ENCODE data around the gene LRFN2.

The LRFN2 gene

DNA sequence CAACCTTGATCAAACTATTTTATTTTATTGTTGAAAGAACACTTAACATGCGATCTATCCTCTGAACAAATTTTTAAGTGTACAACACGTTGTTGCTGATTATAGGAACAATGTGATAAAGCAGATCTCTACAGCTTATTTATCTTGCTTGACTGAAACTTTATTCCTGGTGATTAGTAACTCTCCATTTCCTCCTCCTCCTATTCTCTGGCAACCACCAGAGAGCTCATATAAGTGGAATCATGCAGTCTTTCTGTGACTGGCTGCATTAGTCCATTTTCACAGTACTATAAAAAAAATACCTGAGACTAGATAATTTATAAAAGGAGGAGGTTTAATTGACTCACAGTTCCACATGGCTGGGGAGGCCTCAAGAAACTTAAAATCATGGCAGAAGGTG lies 218.1 kb downstream of the LRFN2 start:
- TF ChIP-seq CTCF (IDR thresholded peaks at IDR 0.05; ENCODE audit: borderline replicate concordance, insufficient read depth, low read depth, low read length), result no peak
- H3K4me3 ChIP-seq (ENCODE audit: low read depth, low read length), result no peak overlapping the region

GRCh38 chr6:40362859-40363258 lies 224.3 kb downstream of the LRFN2 start:
- H3K4me3 ChIP-seq (ENCODE audit: low read depth, low read length), result no peak overlapping the region
- TF ChIP-seq CTCF (IDR thresholded peaks at IDR 0.05; ENCODE audit: borderline replicate concordance, insufficient read depth, low read depth, low read length), result no peak

DNA sequence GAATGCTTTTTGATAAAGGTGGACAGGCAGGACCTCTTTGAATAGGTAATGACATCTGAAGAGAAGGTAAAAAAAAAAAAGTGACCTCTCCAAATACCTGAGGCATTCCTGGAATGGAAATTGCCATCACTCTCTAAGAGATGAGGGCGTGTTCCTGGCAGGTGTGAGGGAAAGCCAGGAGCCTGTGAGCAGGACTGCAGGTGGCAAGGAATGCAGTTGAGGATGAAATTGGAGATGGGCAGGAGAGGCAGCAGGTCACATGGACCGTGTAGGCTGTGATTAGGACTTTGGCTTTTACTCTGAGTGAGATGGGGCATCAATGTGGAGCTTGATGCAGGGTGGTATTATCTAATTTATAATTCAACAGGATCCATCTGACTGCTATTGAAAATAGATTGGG lies 227.4 kb downstream of the LRFN2 start:
- H3K4me3 ChIP-seq (ENCODE audit: low read depth, low read length), result no peak overlapping the region
- TF ChIP-seq CTCF (IDR thresholded peaks at IDR 0.05; ENCODE audit: borderline replicate concordance, insufficient read depth, low read depth, low read length), result no peak

GRCh38 chr6:40358473-40359460 lies 228.4 kb downstream of the LRFN2 start:
- H3K4me3 ChIP-seq (ENCODE audit: low read depth, low read length), result no peak overlapping the region
- no peak for TF ChIP-seq CTCF (IDR thresholded peaks at IDR 0.05; ENCODE audit: borderline replicate concordance, insufficient read depth, low read depth, low read length)

- no peak for TF ChIP-seq CTCF (IDR thresholded peaks at IDR 0.05; ENCODE audit: borderline replicate concordance, insufficient read depth, low read depth, low read length)
- no peak overlapping the region for H3K4me3 ChIP-seq (ENCODE audit: low read depth, low read length)
Observed at GRCh38 chr6:40356242-40356910, 230.8 kb downstream of the LRFN2 start.

DNA sequence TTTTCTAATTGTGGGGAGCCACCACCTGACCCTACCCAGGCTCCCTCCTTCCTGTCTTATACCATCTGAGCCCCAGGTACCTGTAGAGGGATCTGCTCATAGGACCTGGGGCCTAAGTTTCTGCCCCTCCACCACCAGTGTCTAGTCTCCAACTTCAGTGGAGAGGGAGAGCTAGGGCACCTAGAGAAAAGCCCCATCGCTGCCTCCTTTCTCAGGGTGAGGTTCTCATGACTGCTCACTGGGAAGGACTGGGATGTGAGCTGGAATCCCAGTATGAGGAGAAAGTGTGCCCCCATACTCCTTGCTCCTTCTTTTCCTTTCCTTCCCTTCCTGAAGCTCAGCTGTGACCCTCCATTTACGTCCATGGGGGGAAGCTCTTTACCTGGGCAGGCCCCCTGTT lies 231.6 kb downstream of the LRFN2 start:
- TF ChIP-seq CTCF (IDR thresholded peaks at IDR 0.05; ENCODE audit: borderline replicate concordance, insufficient read depth, low read depth, low read length), result no peak
- H3K4me3 ChIP-seq (ENCODE audit: low read depth, low read length), result no peak overlapping the region
